ENCODE measurements around the gene ULK1. TPM values are rescaled to one million over a fixed set of nuclear protein-coding genes. Genes with fewer than 3 reads are reported as not detected.

ULK1 gene
- total RNA-seq, 1 experiment from 2014 or later: 34.2 TPM

DNA sequence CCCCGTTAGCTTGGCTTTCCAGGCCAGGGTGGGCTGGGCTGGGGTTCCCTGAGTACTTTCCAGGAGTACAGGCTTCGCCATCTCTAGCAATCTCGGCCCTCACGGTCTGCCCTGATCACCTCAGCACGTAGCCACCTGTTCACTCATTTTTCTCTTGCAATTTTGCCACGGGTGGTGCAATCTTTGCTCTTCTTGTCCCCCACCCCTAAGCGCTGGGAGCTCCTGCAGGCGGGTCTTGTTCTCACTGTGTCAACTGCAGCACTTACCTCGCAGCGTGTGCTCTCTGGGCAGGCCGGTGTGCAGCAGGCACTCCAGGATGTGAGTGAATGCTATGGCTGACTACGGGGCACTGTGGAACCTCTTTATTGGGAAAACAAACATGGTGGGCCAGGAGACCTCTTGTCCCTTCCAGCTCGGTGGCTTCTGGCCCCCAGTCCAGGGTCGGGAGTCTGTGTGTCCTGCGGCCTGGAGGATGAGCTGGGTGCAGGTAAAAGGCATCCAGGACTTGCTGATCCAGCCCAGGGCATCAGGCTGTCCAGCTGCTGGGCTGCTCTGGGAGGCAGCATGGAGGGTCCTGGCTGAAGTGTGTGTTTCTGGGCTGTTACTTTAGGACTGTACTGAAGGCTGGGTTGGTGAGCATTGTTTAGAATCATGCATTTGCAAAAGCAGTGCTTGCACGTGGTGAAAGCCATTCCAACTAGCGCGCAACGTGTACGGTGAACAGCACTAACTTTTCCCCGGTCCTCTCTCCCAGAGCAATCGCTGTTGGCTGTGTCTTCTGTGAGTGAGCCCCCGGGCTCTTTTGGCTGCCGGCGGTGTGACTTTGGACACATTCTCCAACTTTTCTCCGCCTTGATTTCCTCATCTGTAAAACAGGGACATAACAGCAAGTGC is 1.5 kb upstream of the ULK1 start:
- H3K4me3 ChIP-seq (replicated peaks in 1 of 2; ENCODE audit: low read depth in 1 of 2, low read length in 2 of 2): no peak overlapping the region
- DNase-seq (ENCODE audit: low read depth, low spot score) (no peak), ATAC-seq (no peak)
- no peaks in the 10 kb centered on the region for H3K79me2 ChIP-seq (ENCODE audit: insufficient read depth, low read length)
- H3K4me2 ChIP-seq (ENCODE audit: low read length): no peak overlapping the region
- peaks cover 15 to 23% of the 10 kb centered on the region in 2 experiments for H3K4me1 ChIP-seq (ENCODE audit: control insufficient read depth in 1 of 2, insufficient read depth in 2 of 2, low read length in 2 of 2)
- H3K9me3 ChIP-seq (ENCODE audit: control insufficient read depth in 1 of 2, insufficient read depth in 1 of 2, low read depth in 1 of 2, low read length in 2 of 2): no peaks in the 10 kb centered on the region
- no TSS peak for BruUV-seq (replicated peaks)
- no peaks in the 10 kb centered on the region for H4K20me1 ChIP-seq (ENCODE audit: insufficient read depth)
- RAD21 ChIA-PET (ENCODE audit: low non-redundant PET in 1 of 2, low total read pairs in 2 of 2, uncharacterized antibody in 2 of 2, unreplicated experiment in 2 of 2): no interaction called here
- H3K9me2 ChIP-seq (ENCODE audit: insufficient read depth): no peaks in the 10 kb centered on the region
- no peak overlapping the region for H2AFZ ChIP-seq (ENCODE audit: low read depth, low read length, poor library complexity, severe bottlenecking)
- TF ChIP-seq, protein P1, sequence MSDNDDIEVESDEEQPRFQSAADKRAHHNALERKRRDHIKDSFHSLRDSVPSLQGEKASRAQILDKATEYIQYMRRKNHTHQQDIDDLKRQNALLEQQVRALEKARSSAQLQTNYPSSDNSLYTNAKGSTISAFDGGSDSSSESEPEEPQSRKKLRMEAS (IDR thresholded peaks at IDR 0.05): no peak
- TF ChIP-seq FOSL1 (IDR thresholded peaks at IDR 0.05; ENCODE audit: low read depth): no peak
- no peak for TF ChIP-seq SIN3A (IDR thresholded peaks at IDR 0.05; ENCODE audit: low read depth)
- TF ChIP-seq, protein P2, sequence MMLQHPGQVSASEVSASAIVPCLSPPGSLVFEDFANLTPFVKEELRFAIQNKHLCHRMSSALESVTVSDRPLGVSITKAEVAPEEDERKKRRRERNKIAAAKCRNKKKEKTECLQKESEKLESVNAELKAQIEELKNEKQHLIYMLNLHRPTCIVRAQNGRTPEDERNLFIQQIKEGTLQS (IDR thresholded peaks at IDR 0.05): no peak
- TF ChIP-seq, protein P3, sequence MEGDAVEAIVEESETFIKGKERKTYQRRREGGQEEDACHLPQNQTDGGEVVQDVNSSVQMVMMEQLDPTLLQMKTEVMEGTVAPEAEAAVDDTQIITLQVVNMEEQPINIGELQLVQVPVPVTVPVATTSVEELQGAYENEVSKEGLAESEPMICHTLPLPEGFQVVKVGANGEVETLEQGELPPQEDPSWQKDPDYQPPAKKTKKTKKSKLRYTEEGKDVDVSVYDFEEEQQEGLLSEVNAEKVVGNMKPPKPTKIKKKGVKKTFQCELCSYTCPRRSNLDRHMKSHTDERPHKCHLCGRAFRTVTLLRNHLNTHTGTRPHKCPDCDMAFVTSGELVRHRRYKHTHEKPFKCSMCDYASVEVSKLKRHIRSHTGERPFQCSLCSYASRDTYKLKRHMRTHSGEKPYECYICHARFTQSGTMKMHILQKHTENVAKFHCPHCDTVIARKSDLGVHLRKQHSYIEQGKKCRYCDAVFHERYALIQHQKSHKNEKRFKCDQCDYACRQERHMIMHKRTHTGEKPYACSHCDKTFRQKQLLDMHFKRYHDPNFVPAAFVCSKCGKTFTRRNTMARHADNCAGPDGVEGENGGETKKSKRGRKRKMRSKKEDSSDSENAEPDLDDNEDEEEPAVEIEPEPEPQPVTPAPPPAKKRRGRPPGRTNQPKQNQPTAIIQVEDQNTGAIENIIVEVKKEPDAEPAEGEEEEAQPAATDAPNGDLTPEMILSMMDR (IDR thresholded peaks at IDR 0.05 in 2 of 3, conservative IDR thresholded peaks at IDR 0.05 in 1 of 3; ENCODE audit: borderline replicate concordance in 1 of 3, insufficient read depth in 1 of 3, low read depth in 2 of 3, low read length in 2 of 3): no peak
- TF ChIP-seq ELF1 (IDR thresholded peaks at IDR 0.05; ENCODE audit: borderline replicate concordance, low read depth): no peak
- TF ChIP-seq CBX3 (IDR thresholded peaks at IDR 0.05; ENCODE audit: low read depth): no peak
- TF ChIP-seq CEBPB (IDR thresholded peaks at IDR 0.05; ENCODE audit: low read depth): no peak
- TF ChIP-seq, protein P4, sequence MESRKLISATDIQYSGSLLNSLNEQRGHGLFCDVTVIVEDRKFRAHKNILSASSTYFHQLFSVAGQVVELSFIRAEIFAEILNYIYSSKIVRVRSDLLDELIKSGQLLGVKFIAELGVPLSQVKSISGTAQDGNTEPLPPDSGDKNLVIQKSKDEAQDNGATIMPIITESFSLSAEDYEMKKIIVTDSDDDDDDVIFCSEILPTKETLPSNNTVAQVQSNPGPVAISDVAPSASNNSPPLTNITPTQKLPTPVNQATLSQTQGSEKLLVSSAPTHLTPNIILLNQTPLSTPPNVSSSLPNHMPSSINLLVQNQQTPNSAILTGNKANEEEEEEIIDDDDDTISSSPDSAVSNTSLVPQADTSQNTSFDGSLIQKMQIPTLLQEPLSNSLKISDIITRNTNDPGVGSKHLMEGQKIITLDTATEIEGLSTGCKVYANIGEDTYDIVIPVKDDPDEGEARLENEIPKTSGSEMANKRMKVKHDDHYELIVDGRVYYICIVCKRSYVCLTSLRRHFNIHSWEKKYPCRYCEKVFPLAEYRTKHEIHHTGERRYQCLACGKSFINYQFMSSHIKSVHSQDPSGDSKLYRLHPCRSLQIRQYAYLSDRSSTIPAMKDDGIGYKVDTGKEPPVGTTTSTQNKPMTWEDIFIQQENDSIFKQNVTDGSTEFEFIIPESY (IDR thresholded peaks at IDR 0.05; ENCODE audit: extremely low read depth, insufficient replicate concordance, low read length): no peak
- no peak for TF ChIP-seq ZFX (IDR thresholded peaks at IDR 0.05)
- no peak for TF ChIP-seq SRF (IDR thresholded peaks at IDR 0.05; ENCODE audit: low read depth)
- no peak for TF ChIP-seq JUND (IDR thresholded peaks at IDR 0.05)
- TF ChIP-seq EZH2phosphoT487 (IDR thresholded peaks at IDR 0.05; ENCODE audit: borderline replicate concordance): no peak
- TF ChIP-seq EGR1 (IDR thresholded peaks at IDR 0.05; ENCODE audit: low read depth): no peak
- no peak for TF ChIP-seq SP1 (IDR thresholded peaks at IDR 0.05; ENCODE audit: low read depth)
- no peak for TF ChIP-seq RAD21 (IDR thresholded peaks at IDR 0.05; ENCODE audit: low read depth)
- no peak overlapping the region for H3K27ac ChIP-seq (ENCODE audit: low read depth, low read length)
- no peaks in the 10 kb centered on the region for H3K27me3 ChIP-seq (ENCODE audit: insufficient read depth, low read length)
- H3K9ac ChIP-seq (ENCODE audit: low read length): no peak overlapping the region
- CTCF ChIA-PET: no interaction called here
- peaks cover 0 to 2% of the 10 kb centered on the region in 2 experiments; a peak in 1 of 4 replicates for H3K36me3 ChIP-seq (ENCODE audit: control insufficient read depth in 1 of 2, insufficient read depth in 2 of 2, low read length in 2 of 2)
- intact Hi-C loops (cut with micrococcal nuclease): no loop called here
- POLR2A ChIA-PET: no interaction called here

All from HCT116 (cell line).